DOHH2 (cell line): ENCODE data around the gene PCSK9.

Experiments used
- H3F3A ChIP-seq: fragments of 200-600 bp; sonication (generic), shearing (Covaris generic); 2 replicates; pipeline ENCODE4 v1.6.0; 2016; ENCODE audit warnings: antibody characterized with exemption, mild to moderate bottlenecking; ENCODE audit not compliant: control insufficient read depth, insufficient read depth
- H3K27ac ChIP-seq: fragments of 200-600 bp; sonication (generic); 2 replicates; pipeline ENCODE4 v1.5.1; 2014; ENCODE audit warnings: low read depth, mild to moderate bottlenecking, low read length, moderate library complexity
- H3K27me3 ChIP-seq: fragments of 200-600 bp; sonication (generic); 2 replicates; pipeline ENCODE4 v1.6.1; 2014; ENCODE audit warnings: mild to moderate bottlenecking, low read length, mixed read lengths; ENCODE audit not compliant: control insufficient read depth
- H3K36me3 ChIP-seq: fragments of 200-600 bp; sonication (generic); 2 replicates; pipeline ENCODE4 v1.6.1; 2014; ENCODE audit warnings: mild to moderate bottlenecking, low read length, moderate library complexity, mixed read lengths; ENCODE audit not compliant: control insufficient read depth
- H3K4me1 ChIP-seq: fragments of 200-600 bp; sonication (generic); 2 replicates; pipeline ENCODE4 v1.6.1; 2014; ENCODE audit warnings: mild to moderate bottlenecking, low read length, mixed read lengths; ENCODE audit not compliant: control insufficient read depth
- H3K4me2 ChIP-seq: fragments of 200-600 bp; sonication (generic); 2 replicates; pipeline ENCODE4 v1.6.0; 2014; ENCODE audit warnings: mild to moderate bottlenecking, low read length, moderate library complexity
- H3K4me3 ChIP-seq: fragments of 200-600 bp; sonication (generic); 2 replicates; pipeline ENCODE4 v1.5.1; 2014; ENCODE audit warnings: mild to moderate bottlenecking, low read length, mixed read lengths
- H3K79me2 ChIP-seq: fragments of 200-600 bp; sonication (generic); 2 replicates; pipeline ENCODE4 v1.6.1; 2014; ENCODE audit warnings: mild to moderate bottlenecking, low read length, mixed read lengths; ENCODE audit not compliant: control insufficient read depth
- H3K9me2 ChIP-seq: fragments of 200-600 bp; sonication (generic); replicated peaks from 2 replicates; pipeline ENCODE4 v1.6.1; 2014; ENCODE audit warnings: mild to moderate bottlenecking, low read length, mixed read lengths; ENCODE audit not compliant: control insufficient read depth
- H3K9me3 ChIP-seq: fragments of 200-600 bp; sonication (generic); 2 replicates; pipeline ENCODE4 v1.6.1; 2014; ENCODE audit warnings: antibody characterized with exemption, low read length, mixed read lengths; ENCODE audit not compliant: control insufficient read depth, insufficient read depth
- H4K20me1 ChIP-seq: fragments of 200-600 bp; sonication (generic); 2 replicates; pipeline ENCODE4 v1.6.0; 2014; ENCODE audit warnings: low read depth, mild to moderate bottlenecking, antibody characterized with exemption, low read length, moderate library complexity; ENCODE audit not compliant: control insufficient read depth, insufficient read depth
- EZH2phosphoT487 ChIP-seq: fragments of 200-600 bp; sonication (generic); IDR thresholded peaks from 2 replicates; pipeline ENCODE4 v1.6.1; 2017; ENCODE audit warnings: borderline replicate concordance, mild to moderate bottlenecking, antibody characterized with exemption, low read length, moderate library complexity, mixed read lengths
- TF ChIP-seq, protein P1 (sequence below): fragments of 200-600 bp; sonication (generic); IDR thresholded peaks from one replicate; pipeline ENCODE4 v1.5.1; 2014; ENCODE audit warnings: antibody characterized with exemption, mild to moderate bottlenecking, low read depth, low read length; ENCODE audit not compliant: poor library complexity, severe bottlenecking

The PCSK9 gene

DNA sequence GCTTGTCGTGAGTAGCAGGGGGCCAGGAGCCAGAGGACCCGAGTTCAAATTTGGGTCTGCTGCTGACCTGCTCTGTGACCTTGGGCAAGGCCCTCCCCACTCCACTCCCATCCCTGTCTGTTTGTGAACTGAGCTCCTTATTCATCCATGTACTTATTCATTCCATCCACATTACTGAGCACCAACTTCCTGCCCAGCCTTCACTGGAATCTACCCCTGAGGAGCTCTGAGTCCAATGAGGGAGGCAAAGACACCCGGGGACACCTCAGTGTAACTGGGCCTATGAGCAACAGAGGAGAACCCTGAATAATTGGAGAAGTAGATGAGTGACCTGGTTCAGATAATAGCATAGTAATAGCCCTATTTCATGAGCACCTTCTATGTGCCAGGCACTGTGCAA is 31.7 kb upstream of the PCSK9 start:
- Histone ChIP-seq H3K4me3 (no peak overlapping the region), H3K27me3 (no peaks in the 10 kb centered on the region), H3K9me2 (no peaks in the 10 kb centered on the region), H4K20me1 (no peaks in the 10 kb centered on the region), H3K27ac (no peak overlapping the region), H3K4me2 (no peak overlapping the region), H3K9me3 (no peaks in the 10 kb centered on the region), H3K4me1 (no peaks in the 10 kb centered on the region), H3F3A (no peaks in the 10 kb centered on the region), H3K36me3 (no peaks in the 10 kb centered on the region), H3K79me2 (no peaks in the 10 kb centered on the region)
- TF ChIP-seq, protein P1, sequence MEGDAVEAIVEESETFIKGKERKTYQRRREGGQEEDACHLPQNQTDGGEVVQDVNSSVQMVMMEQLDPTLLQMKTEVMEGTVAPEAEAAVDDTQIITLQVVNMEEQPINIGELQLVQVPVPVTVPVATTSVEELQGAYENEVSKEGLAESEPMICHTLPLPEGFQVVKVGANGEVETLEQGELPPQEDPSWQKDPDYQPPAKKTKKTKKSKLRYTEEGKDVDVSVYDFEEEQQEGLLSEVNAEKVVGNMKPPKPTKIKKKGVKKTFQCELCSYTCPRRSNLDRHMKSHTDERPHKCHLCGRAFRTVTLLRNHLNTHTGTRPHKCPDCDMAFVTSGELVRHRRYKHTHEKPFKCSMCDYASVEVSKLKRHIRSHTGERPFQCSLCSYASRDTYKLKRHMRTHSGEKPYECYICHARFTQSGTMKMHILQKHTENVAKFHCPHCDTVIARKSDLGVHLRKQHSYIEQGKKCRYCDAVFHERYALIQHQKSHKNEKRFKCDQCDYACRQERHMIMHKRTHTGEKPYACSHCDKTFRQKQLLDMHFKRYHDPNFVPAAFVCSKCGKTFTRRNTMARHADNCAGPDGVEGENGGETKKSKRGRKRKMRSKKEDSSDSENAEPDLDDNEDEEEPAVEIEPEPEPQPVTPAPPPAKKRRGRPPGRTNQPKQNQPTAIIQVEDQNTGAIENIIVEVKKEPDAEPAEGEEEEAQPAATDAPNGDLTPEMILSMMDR = no peak
- TF ChIP-seq EZH2phosphoT487 = no peak

- Histone ChIP-seq H4K20me1 (no peaks in the 10 kb centered on the region), H3K27me3 (no peaks in the 10 kb centered on the region), H3K9me3 (no peaks in the 10 kb centered on the region), H3K4me2 (no peak overlapping the region), H3K79me2 (no peaks in the 10 kb centered on the region), H3K4me1 (no peaks in the 10 kb centered on the region), H3K27ac (no peak overlapping the region), H3K4me3 (no peak overlapping the region), H3K9me2 (no peaks in the 10 kb centered on the region), H3K36me3 (no peaks in the 10 kb centered on the region), H3F3A (no peaks in the 10 kb centered on the region)
- no peak for TF ChIP-seq EZH2phosphoT487
- TF ChIP-seq, protein P1 = no peak
Observed at GRCh38 chr1:55010194-55010886, 29.0 kb upstream of the PCSK9 start.

GRCh38 chr1:55010887-55011217 is 28.5 kb upstream of the PCSK9 start:
- H3K4me3 ChIP-seq = no peak overlapping the region
- H3K9me3 ChIP-seq = no peaks in the 10 kb centered on the region
- no peaks in the 10 kb centered on the region for H3K9me2 ChIP-seq
- no peaks in the 10 kb centered on the region for H4K20me1 ChIP-seq
- H3F3A ChIP-seq = no peaks in the 10 kb centered on the region
- no peaks in the 10 kb centered on the region for H3K27me3 ChIP-seq
- no peaks in the 10 kb centered on the region for H3K4me1 ChIP-seq
- TF ChIP-seq EZH2phosphoT487 = no peak
- TF ChIP-seq, protein P1 = no peak
- no peak overlapping the region for H3K4me2 ChIP-seq
- no peak overlapping the region for H3K27ac ChIP-seq
- H3K79me2 ChIP-seq = no peaks in the 10 kb centered on the region
- H3K36me3 ChIP-seq = no peaks in the 10 kb centered on the region
